IMR-90 (cell line): ENCODE data around the gene WNK1. TPM values are rescaled to one million over a fixed set of nuclear protein-coding genes. Genes with fewer than 3 reads are reported as not detected.
A peak's percentile ranks its signal among the peaks of the same experiment; 100 is the strongest.

ENCODE experiments used
- ATAC-seq: fragments of 200-7000 bp; cut with Tn5 transposase; 2 replicates; pipeline ENCODE4 v1.9.1; 2020; ENCODE audit warnings: low read depth, mild to moderate bottlenecking, moderate library complexity
- BruUV-seq: library from RNA; stranded (reverse); fragments of 400-500 nt; replicated peaks from 2 replicates; lab custom pipeline; 2021; lab: Mats Ljungman, UMichigan
- CTCF ChIA-PET: fragments of 300-600 bp; formaldehyde crosslinking; extraction: SDS; loops from one replicate; lab custom pipeline; 2021; ENCODE audit warnings: antibody characterized with exemption; lab: Yijun Ruan, JAX
- POLR2A ChIA-PET: fragments of 300-600 bp; sonication (Branson Sonifier 250); formaldehyde crosslinking; loops from one replicate; lab custom pipeline; 2022; ENCODE audit warnings: antibody characterized with exemption; ENCODE audit not compliant: unreplicated experiment; lab: Charles Lee
- DNase-seq: peaks from one replicate; pipeline ENCODE4 v3.0.0; 2013
- H2AFZ ChIP-seq: replicated peaks from 2 replicates; pipeline ENCODE3; 2013; ENCODE audit warnings: low read length, mild to moderate bottlenecking; ENCODE audit not compliant: poor library complexity
- H2AK5ac ChIP-seq: 2 replicates; pipeline ENCODE4 v1.6.1; 2013; ENCODE audit warnings: low read depth, low read length, inconsistent platforms
- H2AK9ac ChIP-seq: replicated peaks from 2 replicates; pipeline ENCODE3; 2013; ENCODE audit warnings: mild to moderate bottlenecking, low read depth, low read length, moderate library complexity; ENCODE audit not compliant: poor library complexity
- H2BK120ac ChIP-seq: 2 replicates; pipeline ENCODE4 v1.6.1; 2013; ENCODE audit warnings: low read depth, low read length, inconsistent platforms
- H2BK15ac ChIP-seq: 3 replicates; pipeline ENCODE4 v1.6.1; 2013; ENCODE audit warnings: low read depth, low read length, inconsistent platforms
- H2BK20ac ChIP-seq: 2 replicates; pipeline ENCODE4 v1.6.1; 2013; ENCODE audit warnings: low read depth, mild to moderate bottlenecking, inconsistent platforms, low read length, moderate library complexity
- H2BK5ac ChIP-seq: 2 replicates; pipeline ENCODE4 v1.6.1; 2013; ENCODE audit warnings: mild to moderate bottlenecking, low read depth, low read length, inconsistent platforms; ENCODE audit not compliant: poor library complexity, severe bottlenecking
- H3K14ac ChIP-seq: replicated peaks from 2 replicates; pipeline ENCODE4 v1.6.1; 2013; ENCODE audit warnings: low read depth, low read length, inconsistent platforms
- H3K18ac ChIP-seq: 2 replicates; pipeline ENCODE4 v1.6.1; 2013; ENCODE audit warnings: low read depth, low read length, control low read depth
- H3K23ac ChIP-seq: 2 replicates; pipeline ENCODE4 v1.6.1; 2013; ENCODE audit warnings: low read depth, low read length, inconsistent platforms
- H3K27ac ChIP-seq: 2 replicates; pipeline ENCODE4 v1.5.1; 2013; ENCODE audit warnings: mild to moderate bottlenecking, control low read depth, low read length; ENCODE audit not compliant: insufficient read depth
- H3K27me3 ChIP-seq: 2 replicates; pipeline ENCODE4 v1.6.1; 2013; ENCODE audit warnings: low read length; ENCODE audit not compliant: control insufficient read depth, insufficient read depth
- H3K36me3 ChIP-seq: 2 replicates; pipeline ENCODE4 v1.6.1; 2013; ENCODE audit warnings: low read length, mixed read lengths; ENCODE audit not compliant: control insufficient read depth, insufficient read depth
- H3K4ac ChIP-seq: 2 replicates; pipeline ENCODE4 v1.6.1; 2013; ENCODE audit warnings: low read depth, low read length, inconsistent platforms
- H3K4me1 ChIP-seq: 2 replicates; pipeline ENCODE4 v1.6.1; 2013; ENCODE audit warnings: low read length, mixed read lengths; ENCODE audit not compliant: control insufficient read depth, insufficient read depth
- H3K4me2 ChIP-seq: 2 replicates; pipeline ENCODE4 v1.6.1; 2013; ENCODE audit warnings: low read depth, mild to moderate bottlenecking, control low read depth, low read length, moderate library complexity
- H3K4me3 ChIP-seq: 2 replicates; pipeline ENCODE4 v1.5.1; 2013; ENCODE audit warnings: low read depth, mild to moderate bottlenecking, control low read depth, low read length, moderate library complexity; ENCODE audit not compliant: insufficient read depth
- H3K56ac ChIP-seq: 2 replicates; pipeline ENCODE4 v1.6.1; 2013; ENCODE audit warnings: low read length, inconsistent platforms; ENCODE audit not compliant: insufficient read depth; ENCODE audit errors: extremely low read depth
- H3K79me1 ChIP-seq, 2 experiments: 2 replicates each; pipeline ENCODE4 v1.6.1; 2013; ENCODE audit warnings: low read length in 2 of 2, inconsistent platforms in 1 of 2, low read depth in 1 of 2
- H3K9ac ChIP-seq: 2 replicates; pipeline ENCODE4 v1.6.1; 2013; ENCODE audit warnings: low read depth, low read length, control low read depth
- H3K9me1 ChIP-seq: 2 replicates; pipeline ENCODE4 v1.6.1; 2013; ENCODE audit warnings: low read length, inconsistent platforms; ENCODE audit not compliant: insufficient read depth
- H3K9me3 ChIP-seq: 2 replicates; pipeline ENCODE4 v1.6.1; 2013; ENCODE audit warnings: low read length; ENCODE audit not compliant: control insufficient read depth, insufficient read depth
- H4K20me1 ChIP-seq: 2 replicates; pipeline ENCODE4 v1.6.1; 2013; ENCODE audit warnings: low read length, inconsistent platforms; ENCODE audit not compliant: insufficient read depth
- H4K5ac ChIP-seq: 2 replicates; pipeline ENCODE4 v1.6.1; 2013; ENCODE audit warnings: mild to moderate bottlenecking, low read depth, low read length, control low read depth
- H4K8ac ChIP-seq, 2 experiments: 2 replicates each; pipeline ENCODE4 v1.6.1; 2013; ENCODE audit warnings: low read depth in 2 of 2, low read length in 2 of 2, control low read depth in 1 of 2, inconsistent platforms in 1 of 2
- H4K91ac ChIP-seq: 2 replicates; pipeline ENCODE4 v1.6.1; 2013; ENCODE audit warnings: low read depth, low read length, inconsistent platforms; ENCODE audit not compliant: insufficient read depth
- BHLHE40 ChIP-seq: fragments of 150-350 bp; IDR thresholded peaks from 2 replicates; pipeline ENCODE4 v1.6.1; 2016; ENCODE audit warnings: mild to moderate bottlenecking, low read depth, low read length
- CHD1 ChIP-seq: IDR thresholded peaks from 2 replicates; pipeline ENCODE4 v1.6.1; 2012; ENCODE audit warnings: low read depth, low read length, improper control_type of control experiment
- FOS ChIP-seq: fragments of 150-350 bp; IDR thresholded peaks from 2 replicates; pipeline ENCODE4 v1.6.1; 2016; ENCODE audit warnings: low read depth, low read length
- MXI1 ChIP-seq: IDR thresholded peaks from 2 replicates; pipeline ENCODE4 v1.6.1; 2012; ENCODE audit warnings: low read depth, mild to moderate bottlenecking, low read length, moderate library complexity, borderline replicate concordance
- NFE2L2 ChIP-seq: fragments of 150-350 bp; IDR thresholded peaks from 2 replicates; pipeline ENCODE4 v1.6.1; 2016; ENCODE audit warnings: low read depth, mild to moderate bottlenecking, low read length
- RAD21 ChIP-seq: IDR thresholded peaks from 2 replicates; pipeline ENCODE4 v1.6.1; 2012; ENCODE audit warnings: low read length, improper control_type of control experiment
- RCOR1 ChIP-seq: IDR thresholded peaks from 2 replicates; pipeline ENCODE4 v1.6.1; 2012; ENCODE audit warnings: mild to moderate bottlenecking, low read length, improper control_type of control experiment; ENCODE audit not compliant: insufficient replicate concordance
- RFX5 ChIP-seq: IDR thresholded peaks from 2 replicates; pipeline ENCODE4 v1.8.0; 2012; ENCODE audit warnings: low read depth, mild to moderate bottlenecking, low read length, moderate library complexity
- SMC3 ChIP-seq: fragments of 150-350 bp; IDR thresholded peaks from 2 replicates; pipeline ENCODE4 v1.6.1; 2016; ENCODE audit warnings: low read depth, mild to moderate bottlenecking, antibody characterized with exemption, low read length, moderate library complexity
- WGBS, 2 experiments: methylation state at CpG; one replicate each; pipeline versions ENCODE4 v1.1.5 to v1.1.7; 2013; ENCODE audit warnings: missing lambda C conversion rate in 2 of 2; ENCODE audit not compliant: insufficient read length in 1 of 2; ENCODE audit errors: extremely low coverage in 2 of 2; 5-methylcytosine and 5-hydroxymethylcytosine counted together
- dilution Hi-C: fragments of 300-500 bp; cut with HindIII; formaldehyde crosslinking; loops from one replicate; pipeline ENCODE4 v1.14.3; 2018; ENCODE audit warnings: low sequenced_read_pairs; ENCODE audit not compliant: unreplicated experiment
- in situ Hi-C: fragments of 300-500 bp; cut with MboI; formaldehyde crosslinking; loops from 3 replicates; pipeline ENCODE4 v1.14.3; 2019; ENCODE audit warnings: low sequenced_read_pairs, inconsistent platforms, mixed read lengths
- intact Hi-C: fragments of 100-400 bp; cut with micrococcal nuclease; formaldehyde crosslinking; loops from 2 replicates; pipeline ENCODE4 v1.10.0; 2022
- polyA plus RNA-seq, 3 experiments: library from polyadenylated mRNA; depleted of rRNA; stranded (reverse); fragments of >200 nt; gene quantifications; 2 replicates each; pipeline ENCODE4 v1.2.3, GENCODE V29; 2012; ENCODE audit warnings: low replicate concordance in 1 of 3
- total RNA-seq: library from RNA; depleted of rRNA; stranded (reverse); fragments of >200 nt; gene quantifications from 2 replicates; pipeline ENCODE4 v1.2.3, GENCODE V29; 2012
- TF ChIP-seq, protein P1 (sequence below): fragments of 150-350 bp; IDR thresholded peaks from 2 replicates; pipeline ENCODE4 v1.6.1; 2016; ENCODE audit warnings: low read depth, mild to moderate bottlenecking, low read length, moderate library complexity, borderline replicate concordance
- TF ChIP-seq, protein P2 (sequence below): fragments of 150-350 bp; IDR thresholded peaks from 2 replicates; pipeline ENCODE4 v1.6.1; 2017; ENCODE audit warnings: mild to moderate bottlenecking, antibody characterized with exemption, low read length, low read depth

Gene WNK1
- total and polyA plus RNA-seq, 2 of the 4 experiments (the other 2 are of a cell fraction): 36.9 to 42.8 TPM

DNA sequence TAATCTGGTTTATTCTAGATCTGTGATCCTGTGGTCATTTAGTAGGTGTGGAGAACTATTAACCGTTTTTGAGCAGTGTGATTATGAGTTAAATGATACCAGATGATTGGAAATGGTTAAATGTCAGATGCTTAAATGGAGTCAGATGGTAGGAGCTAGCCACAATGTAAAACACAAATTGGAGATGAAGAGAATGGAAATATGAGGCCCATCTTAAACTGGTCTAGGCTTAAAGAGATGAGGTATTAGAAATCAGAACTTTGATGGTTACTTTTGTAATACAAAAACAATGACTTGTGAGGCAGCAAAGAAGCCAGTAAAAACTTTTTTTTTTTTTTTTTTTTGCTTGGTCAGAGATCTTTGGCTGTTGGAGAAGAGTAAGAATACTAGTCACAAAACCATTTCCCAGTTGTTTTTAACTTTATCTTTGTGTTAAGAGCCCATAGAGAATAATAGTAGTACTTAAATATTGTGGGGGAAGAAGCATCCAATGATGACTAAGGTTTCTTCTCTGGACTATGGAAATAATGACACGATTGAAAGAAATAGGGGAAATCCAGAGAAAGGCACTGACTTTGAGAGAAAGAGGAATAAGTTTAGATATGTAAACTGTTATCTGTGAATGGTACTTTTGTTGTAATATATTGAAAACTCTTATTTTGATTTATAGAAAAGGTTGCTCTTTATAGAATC, 95.9 kb downstream of the WNK1 start:
- Histone ChIP-seq H3K4ac (no peak overlapping the region), H3K14ac (no peak overlapping the region), H3K9me1 (no peaks in the 10 kb centered on the region), H3K36me3 (no peaks in the 10 kb centered on the region), H3K79me1 (peaks cover 9 to 40% of the 10 kb centered on the region in 2 experiments; a peak in 3 of 4 replicates), H3K18ac (no peak overlapping the region), H2BK15ac (no peak overlapping the region), H4K91ac (no peak overlapping the region), H2BK5ac (peak overlapping the region; percentile 17), H3K9ac (no peak overlapping the region), H3K4me1 (peaks cover 3% of the 10 kb centered on the region; the same call in 1 of the 2 replicates), H3K4me3 (no peak overlapping the region), H3K56ac (no peak overlapping the region), H4K5ac (no peak overlapping the region), H2BK20ac (no peak overlapping the region), H2BK120ac (peak overlapping the region; percentile 4; the same call in 1 of the 2 replicates), H3K27me3 (no peaks in the 10 kb centered on the region), H3K23ac (no peak overlapping the region), H3K9me3 (no peaks in the 10 kb centered on the region), H3K27ac (no peak overlapping the region), H2AFZ (no peak overlapping the region), H4K20me1 (0 out of 2 replicates have a peak, but pooled peaks cover 12% of the 10 kb centered on the region), H3K4me2 (no peak overlapping the region), H4K8ac (peak overlapping the region in 1 of 2 experiments; percentile 5; a peak in 1 of 4 replicates), H2AK5ac (no peak overlapping the region), H2AK9ac (no peak overlapping the region)
- CTCF ChIA-PET: interaction anchor here (0.5 kb wide), 1 partner anchor 329 kb away, joined by 3 read pairs; no protein-coding TSS in a partner anchor
- POLR2A ChIA-PET: no interaction called here
- intact Hi-C loops (no loop called here), in situ Hi-C loops (no loop called here), dilution Hi-C loops (no loop called here)
- no peak for ATAC-seq
- no peak for TF ChIP-seq BHLHE40
- no peak for TF ChIP-seq NFE2L2
- no peak for TF ChIP-seq MXI1
- TF ChIP-seq RAD21: no peak
- TF ChIP-seq FOS: no peak
- TF ChIP-seq CHD1: no peak
- TF ChIP-seq, protein P1, sequence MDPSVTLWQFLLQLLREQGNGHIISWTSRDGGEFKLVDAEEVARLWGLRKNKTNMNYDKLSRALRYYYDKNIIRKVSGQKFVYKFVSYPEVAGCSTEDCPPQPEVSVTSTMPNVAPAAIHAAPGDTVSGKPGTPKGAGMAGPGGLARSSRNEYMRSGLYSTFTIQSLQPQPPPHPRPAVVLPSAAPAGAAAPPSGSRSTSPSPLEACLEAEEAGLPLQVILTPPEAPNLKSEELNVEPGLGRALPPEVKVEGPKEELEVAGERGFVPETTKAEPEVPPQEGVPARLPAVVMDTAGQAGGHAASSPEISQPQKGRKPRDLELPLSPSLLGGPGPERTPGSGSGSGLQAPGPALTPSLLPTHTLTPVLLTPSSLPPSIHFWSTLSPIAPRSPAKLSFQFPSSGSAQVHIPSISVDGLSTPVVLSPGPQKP: no peak
- TF ChIP-seq SMC3: no peak
- TF ChIP-seq, protein P2, sequence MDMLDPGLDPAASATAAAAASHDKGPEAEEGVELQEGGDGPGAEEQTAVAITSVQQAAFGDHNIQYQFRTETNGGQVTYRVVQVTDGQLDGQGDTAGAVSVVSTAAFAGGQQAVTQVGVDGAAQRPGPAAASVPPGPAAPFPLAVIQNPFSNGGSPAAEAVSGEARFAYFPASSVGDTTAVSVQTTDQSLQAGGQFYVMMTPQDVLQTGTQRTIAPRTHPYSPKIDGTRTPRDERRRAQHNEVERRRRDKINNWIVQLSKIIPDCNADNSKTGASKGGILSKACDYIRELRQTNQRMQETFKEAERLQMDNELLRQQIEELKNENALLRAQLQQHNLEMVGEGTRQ: no peak
- TF ChIP-seq RFX5: no peak
- no peak for TF ChIP-seq RCOR1
- WGBS, 2 experiments: 71% methylated on average over 2 of the region's 2 CpGs; no CpG with 5 or more reads in 1 of the 2 experiments
- no TSS peak for BruUV-seq
- DNase-seq: peak; percentile 62
